ENCODE data around the gene NTN1. TPM values are rescaled to one million over a fixed set of nuclear protein-coding genes. Genes with fewer than 3 reads are reported as not detected.

NTN1 gene
- total RNA-seq, 1 experiment from 2014 or later: 1.2 TPM

DNA sequence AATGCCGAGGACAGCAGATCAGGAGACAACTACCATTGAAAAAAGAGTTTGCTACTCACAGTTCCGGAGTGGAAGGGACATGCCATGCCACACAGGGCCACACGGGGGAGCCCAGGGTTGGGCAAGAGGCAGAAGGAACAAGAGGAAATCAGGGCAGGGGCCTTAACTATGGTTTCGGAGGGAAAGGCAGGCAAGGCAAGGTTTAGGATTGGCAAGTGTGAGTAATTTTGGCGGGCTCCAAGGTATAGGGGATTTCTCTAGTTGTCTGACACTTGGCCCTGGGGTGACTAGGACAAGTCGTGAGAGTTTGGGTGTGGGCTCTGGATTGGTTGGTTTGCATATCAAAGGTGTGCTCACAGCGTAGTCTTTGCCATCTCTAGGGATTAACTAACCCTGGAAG lies 27.0 kb upstream of the NTN1 start:
- Histone ChIP-seq H2AFZ (ENCODE audit: low read length) (no peak overlapping the region), H3K9ac (ENCODE audit: extremely low read depth, insufficient read length, low read length) (no peak overlapping the region), H3K4ac (ENCODE audit: low read depth, low read length) (no peak overlapping the region), H4K8ac (replicated peaks; ENCODE audit: insufficient read length, low read depth, low read length) (no peak overlapping the region), H2AK5ac (ENCODE audit: insufficient read length, low read length) (no peak overlapping the region), H3K18ac (ENCODE audit: insufficient read length, low read depth, low read length) (no peak overlapping the region), H3T11ph (ENCODE audit: low read length) (no peak overlapping the region), H2BK12ac (ENCODE audit: insufficient read length, low read depth, low read length) (no peak overlapping the region), H3K27ac (ENCODE audit: insufficient read length, low read depth, low read length) (no peak overlapping the region), H3K23ac (ENCODE audit: insufficient read length, low read depth, low read length) (no peak overlapping the region), H3K27me3 (ENCODE audit: insufficient read depth, low read length) (no peaks in the 10 kb centered on the region), H3K14ac (ENCODE audit: insufficient read depth, low read length) (no peak overlapping the region), H2BK20ac (ENCODE audit: low read depth, low read length, poor library complexity, severe bottlenecking) (no peak overlapping the region), H4K20me1 (ENCODE audit: control insufficient read depth, insufficient read depth, insufficient read length) (no peaks in the 10 kb centered on the region), H3K9me3 (ENCODE audit: control insufficient read depth, low read depth, low read length) (no peaks in the 10 kb centered on the region), H3K23me2 (ENCODE audit: insufficient read length, low read depth, low read length, poor library complexity, severe bottlenecking) (no peaks in the 10 kb centered on the region), H2BK15ac (ENCODE audit: low read depth, low read length) (no peak overlapping the region), H3K4me2 (ENCODE audit: insufficient read depth, insufficient read length, low read length) (no peak overlapping the region), H3K79me1 (ENCODE audit: insufficient read depth, low read depth, low read length, poor library complexity, severe bottlenecking) (no peaks in the 10 kb centered on the region), H3K56ac (ENCODE audit: insufficient read length, low read depth, low read length) (no peak overlapping the region), H3K4me1 (ENCODE audit: insufficient read depth, low read length) (no peaks in the 10 kb centered on the region), H3K79me2 (ENCODE audit: insufficient read depth, low read length) (no peaks in the 10 kb centered on the region), H2BK5ac (ENCODE audit: insufficient read length, low read length) (no peak overlapping the region), H4K91ac (ENCODE audit: insufficient read length, low read depth, low read length) (no peak overlapping the region), H4K5ac (ENCODE audit: insufficient read length, low read depth, low read length) (no peak overlapping the region), H2BK120ac (ENCODE audit: low read depth, low read length, poor library complexity, severe bottlenecking) (no peak overlapping the region)
- peak overlapping the region in 1 of 2 experiments; percentile 20; a peak in 1 of 5 replicates for H3K4me3 Mint-ChIP-seq
- DNase-seq: peak; percentile 92
- WGBS (ENCODE audit: extremely low coverage, insufficient read length, low lambda C conversion rate): no CpG with 5 or more reads among the region's 7 CpGs
- H3K27ac Mint-ChIP-seq: peak overlapping the region in 1 of 3 experiments; percentile 60; a peak in 1 of 7 replicates
- H3K4me1 Mint-ChIP-seq: peaks cover 17 to 20% of the 10 kb centered on the region in 2 experiments
- H3K9me3 Mint-ChIP-seq: no peaks in the 10 kb centered on the region; a peak in 1 of 5 replicates
- peaks cover 26% of the 10 kb centered on the region for H3K27me3 Mint-ChIP-seq (ENCODE audit: low read depth)
- TF ChIP-seq, protein P1, sequence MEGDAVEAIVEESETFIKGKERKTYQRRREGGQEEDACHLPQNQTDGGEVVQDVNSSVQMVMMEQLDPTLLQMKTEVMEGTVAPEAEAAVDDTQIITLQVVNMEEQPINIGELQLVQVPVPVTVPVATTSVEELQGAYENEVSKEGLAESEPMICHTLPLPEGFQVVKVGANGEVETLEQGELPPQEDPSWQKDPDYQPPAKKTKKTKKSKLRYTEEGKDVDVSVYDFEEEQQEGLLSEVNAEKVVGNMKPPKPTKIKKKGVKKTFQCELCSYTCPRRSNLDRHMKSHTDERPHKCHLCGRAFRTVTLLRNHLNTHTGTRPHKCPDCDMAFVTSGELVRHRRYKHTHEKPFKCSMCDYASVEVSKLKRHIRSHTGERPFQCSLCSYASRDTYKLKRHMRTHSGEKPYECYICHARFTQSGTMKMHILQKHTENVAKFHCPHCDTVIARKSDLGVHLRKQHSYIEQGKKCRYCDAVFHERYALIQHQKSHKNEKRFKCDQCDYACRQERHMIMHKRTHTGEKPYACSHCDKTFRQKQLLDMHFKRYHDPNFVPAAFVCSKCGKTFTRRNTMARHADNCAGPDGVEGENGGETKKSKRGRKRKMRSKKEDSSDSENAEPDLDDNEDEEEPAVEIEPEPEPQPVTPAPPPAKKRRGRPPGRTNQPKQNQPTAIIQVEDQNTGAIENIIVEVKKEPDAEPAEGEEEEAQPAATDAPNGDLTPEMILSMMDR (conservative IDR thresholded peaks at IDR 0.05): peak; percentile 89
- H3K36me3 Mint-ChIP-seq (ENCODE audit: insufficient read depth in 1 of 3, low read depth in 3 of 3): no peaks in the 10 kb centered on the region
